Thoracic aorta (tissue), 2 donors: ENCODE measurements around the gene CDC25B. TPM values are rescaled to one million over a fixed set of nuclear protein-coding genes. Genes with fewer than 3 reads are reported as not detected.
"Not testable (repeated sequence)": the region's sequence is repeated elsewhere in the genome, so short reads cannot be mapped to it uniquely, and the experiment has no call there.

Experiments used
- ATAC-seq: fragments of 150-250 bp; one replicate; pipeline ENCODE4 v1.8.0; 2017; ENCODE audit warnings: low read depth; ENCODE audit not compliant: insufficient number of reproducible peaks, low FRiP score
- DNase-seq: peaks from one replicate; pipeline ENCODE4 v3.0.0-alpha.2; 2020; ENCODE audit warnings: low spot score
- H3K27ac ChIP-seq, 2 donors: fragments of 200-600 bp; sonication (generic); 1 replicate in 1 of 2; 2 replicates in 1 of 2; pipeline ENCODE4 v1.5.1; 2016; ENCODE audit warnings: mild to moderate bottlenecking in 2 of 2, moderate library complexity in 2 of 2
- H3K27me3 ChIP-seq: fragments of 200-600 bp; sonication (generic); replicated peaks from 2 replicates; pipeline ENCODE4 v1.6.0; 2016; ENCODE audit warnings: mild to moderate bottlenecking; ENCODE audit not compliant: insufficient read depth
- H3K36me3 ChIP-seq: fragments of 200-600 bp; sonication (generic); one replicate; pipeline ENCODE4 v1.5.1; 2016
- H3K4me1 ChIP-seq, 2 donors: fragments of 200-600 bp; sonication (generic); 1 replicate in 1 of 2; 2 replicates in 1 of 2; pipeline versions ENCODE4 v1.5.1 to v1.6.0; 2016; ENCODE audit warnings: low read depth in 2 of 2, mild to moderate bottlenecking in 1 of 2; ENCODE audit not compliant: control insufficient read depth in 1 of 2
- H3K4me3 ChIP-seq: fragments of 200-600 bp; sonication (generic); 2 replicates; pipeline ENCODE4 v1.5.1; 2016; ENCODE audit warnings: mild to moderate bottlenecking
- H3K9me3 ChIP-seq: fragments of 200-600 bp; sonication (generic); 2 replicates; pipeline ENCODE4 v1.5.1; 2016
- CTCF ChIP-seq: fragments of 200-600 bp; sonication (generic); IDR thresholded peaks from one replicate; pipeline ENCODE4 v1.5.1; 2019; ENCODE audit warnings: antibody characterized with exemption
- total RNA-seq, 2 donors: library from RNA; depleted of rRNA; stranded (reverse); fragments of >200 nt; gene quantifications; one replicate each; pipeline versions ENCODE4 v1.1.0 to v1.2.3, GENCODE V29; 2016

The CDC25B gene
- total RNA-seq, 2 donors from 2014 or later: 28.4 to 41.8 TPM

- Histone ChIP-seq H3K27me3 (no peaks in the 10 kb centered on the region), H3K9me3 (no peaks in the 10 kb centered on the region), H3K4me3 (no peak overlapping the region), H3K36me3 (no peaks in the 10 kb centered on the region), H3K4me1 (peaks cover under 1 to 11% of the 10 kb centered on the region in 2 donors), H3K27ac (no peak overlapping the region)
- no peak for ATAC-seq
- DNase-seq: no peak
- no peak for TF ChIP-seq CTCF
These were observed 46.3 kb downstream of the CDC25B start for GRCh38 chr20:3842348-3842930.

DNA sequence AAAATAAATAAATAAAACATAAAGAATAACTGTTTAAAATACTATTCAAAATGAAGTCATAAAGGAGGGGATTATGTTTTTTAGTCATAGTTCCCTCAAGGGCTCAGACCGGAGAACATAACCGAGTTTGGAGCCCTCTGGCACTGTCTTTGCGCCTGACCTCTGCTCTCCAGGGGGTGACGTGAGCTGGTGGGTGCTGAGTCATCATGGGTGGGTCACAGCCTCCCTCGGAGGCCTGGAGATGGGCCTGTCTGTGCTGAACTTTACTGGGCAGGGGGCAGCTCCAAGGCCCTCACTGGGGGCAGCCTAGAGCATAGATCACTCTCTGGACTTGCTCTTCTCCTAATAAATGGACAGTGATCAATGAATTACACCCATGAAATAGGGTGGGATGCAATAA, 47.4 kb downstream of the CDC25B start:
- DNase-seq (no peak), ATAC-seq (no peak)
- Histone ChIP-seq H3K27me3 (no peaks in the 10 kb centered on the region), H3K4me3 (no peak overlapping the region), H3K9me3 (no peaks in the 10 kb centered on the region), H3K4me1 (peaks cover 5 to 17% of the 10 kb centered on the region in 2 donors), H3K27ac (no peak overlapping the region), H3K36me3 (no peaks in the 10 kb centered on the region)
- TF ChIP-seq CTCF: no peak

- H3K36me3 ChIP-seq, H3K27me3 ChIP-seq, H3K27ac ChIP-seq, DNase-seq, ATAC-seq, H3K9me3 ChIP-seq, H3K4me3 ChIP-seq: not testable (repeated sequence)
- H3K4me1 ChIP-seq: peaks cover 5 to 17% of the 10 kb centered on the region in 2 donors
These were observed 48.0 kb downstream of the CDC25B start for GRCh38 chr20:3843990-3844619.

GRCh38 chr20:3846378-3846739, 50.2 kb downstream of the CDC25B start:
- no peak for DNase-seq
- no peaks in the 10 kb centered on the region for H3K36me3 ChIP-seq
- peak overlapping the region; percentile 90 to 96 for H3K27ac ChIP-seq
- no peak for TF ChIP-seq CTCF
- peaks cover 5 to 17% of the 10 kb centered on the region in 2 donors for H3K4me1 ChIP-seq
- no peaks in the 10 kb centered on the region for H3K9me3 ChIP-seq
- peak; percentile 14 for ATAC-seq
- no peaks in the 10 kb centered on the region for H3K27me3 ChIP-seq
- H3K4me3 ChIP-seq: peak overlapping the region; percentile 91

DNA sequence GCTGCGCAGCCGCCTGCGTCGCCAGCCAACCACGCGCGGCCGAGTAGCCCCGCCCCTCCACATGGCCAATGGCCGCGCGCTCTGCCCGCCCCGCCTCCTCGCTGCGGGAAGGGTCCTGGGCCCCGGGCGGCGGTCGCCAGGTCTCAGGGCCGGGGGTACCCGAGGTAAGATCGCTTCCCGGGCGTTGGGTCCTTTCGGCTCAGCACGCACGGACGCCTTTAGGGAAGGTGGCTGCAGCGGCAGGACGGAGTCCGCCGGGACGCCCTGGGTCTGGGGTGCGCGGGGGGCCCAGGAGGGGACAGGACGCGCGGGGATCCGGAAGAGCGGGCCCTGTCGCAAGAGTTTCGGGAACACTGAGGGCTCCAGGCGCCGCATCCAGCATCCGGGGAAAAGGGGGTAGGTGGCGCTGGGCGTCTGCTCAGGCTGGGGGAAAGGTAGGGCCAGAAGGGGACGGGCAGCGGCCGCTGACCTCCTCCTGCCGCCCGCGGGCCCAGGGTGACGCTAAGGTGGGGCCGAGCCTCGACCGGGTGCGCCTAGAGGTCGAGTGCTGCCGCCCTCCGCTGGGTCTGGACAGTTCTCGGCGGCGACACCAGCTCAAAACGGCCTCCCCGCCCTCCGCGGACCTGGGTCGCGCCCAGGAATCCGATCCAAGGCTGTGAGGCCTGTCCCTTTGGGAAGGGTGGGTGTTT, 50.8 kb downstream of the CDC25B start, which contains the start of gene MAVS:
Gene MAVS, plus strand, starts transcription at position 95 of the 689 bp plus-strand sequence. CDS start 7,791 bp downstream, outside the sequence.
- Histone ChIP-seq H3K27me3 (no peaks in the 10 kb centered on the region), H3K9me3 (no peaks in the 10 kb centered on the region), H3K4me3 (peak within 1 kb of the TSS; percentile 91), H3K27ac (peak within 1 kb of the TSS; percentile 90 to 96), H3K36me3 (no peaks in the 10 kb centered on the region), H3K4me1 (peaks cover 5 to 17% of the 10 kb centered on the region in 2 donors)
- no peak for TF ChIP-seq CTCF
- DNase-seq: peak; percentile 36
- ATAC-seq: peak; percentile 77
